Mesenchymal stem cell (in vitro differentiated cells and primary cell): ENCODE results near the gene CFH.

ENCODE experiments used
- DNase-seq: peaks from one replicate; pipeline ENCODE4 v3.0.0-alpha.2; 2013
- H2AFZ ChIP-seq: one replicate; pipeline ENCODE4 v1.6.1; 2013; ENCODE audit warnings: low read depth, mild to moderate bottlenecking, control low read depth, inconsistent platforms, low read length, moderate library complexity
- H2AK5ac ChIP-seq: 2 replicates; pipeline ENCODE4 v1.6.1; 2013; ENCODE audit warnings: low read length, moderate library complexity, mild to moderate bottlenecking, inconsistent platforms; ENCODE audit not compliant: severe bottlenecking
- H2BK120ac ChIP-seq: one replicate; pipeline ENCODE4 v1.6.1; 2013; ENCODE audit warnings: low read depth, mild to moderate bottlenecking, inconsistent platforms, low read length, moderate library complexity
- H2BK12ac ChIP-seq, 2 experiments: one replicate each; pipeline ENCODE4 v1.6.1; 2013; ENCODE audit warnings: inconsistent platforms in 2 of 2, low read length in 2 of 2, mild to moderate bottlenecking in 2 of 2, moderate library complexity in 2 of 2, control low read depth in 1 of 2
- H2BK15ac ChIP-seq: one replicate; pipeline ENCODE4 v1.6.1; 2013; ENCODE audit warnings: mild to moderate bottlenecking, low read depth, inconsistent platforms; ENCODE audit not compliant: poor library complexity, severe bottlenecking
- H2BK5ac ChIP-seq: 2 replicates; pipeline ENCODE4 v1.6.1; 2013; ENCODE audit warnings: low read depth, mild to moderate bottlenecking, low read length, control low read depth, inconsistent platforms; ENCODE audit not compliant: poor library complexity, severe bottlenecking
- H3K14ac ChIP-seq, 2 experiments: one replicate each; pipeline ENCODE4 v1.6.1; 2013; ENCODE audit warnings: inconsistent platforms in 2 of 2, low read length in 2 of 2, control low read depth in 1 of 2, mild to moderate bottlenecking in 1 of 2, moderate library complexity in 1 of 2
- H3K18ac ChIP-seq, 2 experiments: one replicate each; pipeline ENCODE4 v1.6.1; 2013; ENCODE audit warnings: inconsistent platforms in 2 of 2, low read length in 2 of 2, control low read depth in 1 of 2, low read depth in 1 of 2, mild to moderate bottlenecking in 1 of 2
- H3K23ac ChIP-seq, 2 experiments: one replicate each; pipeline ENCODE4 v1.6.1; 2013; ENCODE audit warnings: inconsistent platforms in 2 of 2, low read length in 2 of 2, mild to moderate bottlenecking in 2 of 2, moderate library complexity in 2 of 2, control low read depth in 1 of 2
- H3K27ac ChIP-seq: 2 replicates; pipeline ENCODE4 v1.5.1; 2013; ENCODE audit warnings: mild to moderate bottlenecking, moderate library complexity, low read length, control low read depth, inconsistent platforms; ENCODE audit not compliant: poor library complexity, severe bottlenecking
- H3K27me3 ChIP-seq, 2 experiments: 2 replicates each; pipeline versions ENCODE4 v1.6.1 to v1.7.0; 2013; ENCODE audit warnings: low read length in 2 of 2, mild to moderate bottlenecking in 2 of 2, moderate library complexity in 2 of 2, control low read depth in 1 of 2, inconsistent platforms in 1 of 2; ENCODE audit not compliant: control insufficient read depth in 1 of 2, insufficient read depth in 1 of 2
- H3K36me3 ChIP-seq, 2 experiments: 2 replicates each; pipeline versions ENCODE4 v1.6.1 to v1.7.0; 2013; ENCODE audit warnings: low read length in 2 of 2, control low read depth in 1 of 2, inconsistent platforms in 1 of 2, low read depth in 1 of 2, mild to moderate bottlenecking in 1 of 2; ENCODE audit not compliant: insufficient read depth in 2 of 2, control insufficient read depth in 1 of 2
- H3K4ac ChIP-seq, 2 experiments: one replicate each; pipeline ENCODE4 v1.6.1; 2013; ENCODE audit warnings: inconsistent platforms in 2 of 2, low read length in 2 of 2, mild to moderate bottlenecking in 2 of 2, moderate library complexity in 2 of 2, control low read depth in 1 of 2, low read depth in 1 of 2
- H3K4me1 ChIP-seq: 2 replicates; pipeline ENCODE4 v1.6.1; 2013; ENCODE audit warnings: low read depth, low read length, control low read depth; ENCODE audit not compliant: control insufficient read depth, insufficient read depth
- H3K4me2 ChIP-seq: 2 replicates; pipeline ENCODE4 v1.6.1; 2013; ENCODE audit warnings: low read length, mild to moderate bottlenecking, inconsistent platforms; ENCODE audit not compliant: poor library complexity, severe bottlenecking
- H3K4me3 ChIP-seq, 2 experiments: 2 replicates each; pipeline versions ENCODE4 v1.5.1 to v1.7.0; 2013; ENCODE audit warnings: low read length in 2 of 2, mild to moderate bottlenecking in 2 of 2, control low read depth in 1 of 2, low read depth in 1 of 2; ENCODE audit not compliant: insufficient read depth in 1 of 2
- H3K79me1 ChIP-seq: replicated peaks from 2 replicates; pipeline ENCODE4 v1.6.1; 2013; ENCODE audit warnings: mild to moderate bottlenecking, control low read depth, low read length, inconsistent platforms; ENCODE audit not compliant: poor library complexity, severe bottlenecking
- H3K9ac ChIP-seq: 2 replicates; pipeline ENCODE4 v1.7.0; 2013; ENCODE audit warnings: mild to moderate bottlenecking, low read length, moderate library complexity
- H3K9me3 ChIP-seq: 2 replicates; pipeline ENCODE4 v1.7.0; 2013; ENCODE audit warnings: mild to moderate bottlenecking, low read length; ENCODE audit not compliant: control insufficient read depth
- H4K8ac ChIP-seq: one replicate; pipeline ENCODE4 v1.6.1; 2013; ENCODE audit warnings: inconsistent platforms, mild to moderate bottlenecking, low read length, moderate library complexity
- H4K91ac ChIP-seq: one replicate; pipeline ENCODE4 v1.6.1; 2013; ENCODE audit warnings: mild to moderate bottlenecking, low read length, inconsistent platforms
- WGBS: methylation state at CpG from one replicate; pipeline ENCODE4 v1.1.7; 2013; ENCODE audit warnings: mixed read lengths; 5-methylcytosine and 5-hydroxymethylcytosine counted together

CFH gene

GRCh38 chr1:196733091-196733970 is 81.5 kb downstream of the CFH start:
- Histone ChIP-seq H2AK5ac (no peak overlapping the region), H3K9ac (no peak overlapping the region), H2BK120ac (no peak overlapping the region), H3K4me1 (no peaks in the 10 kb centered on the region), H4K8ac (no peak overlapping the region), H2AFZ (no peak overlapping the region), H3K36me3 (peaks cover under 1 to 3% of the 10 kb centered on the region in 2 experiments), H3K14ac (no peak overlapping the region), H3K23ac (no peak overlapping the region), H3K18ac (no peak overlapping the region), H3K4ac (no peak overlapping the region), H3K79me1 (peaks cover 8% of the 10 kb centered on the region), H2BK15ac (no peak overlapping the region), H4K91ac (no peak overlapping the region), H3K27ac (no peak overlapping the region), H2BK12ac (no peak overlapping the region), H3K27me3 (no peaks in the 10 kb centered on the region), H3K4me2 (no peak overlapping the region), H3K9me3 (peaks cover 15% of the 10 kb centered on the region), H3K4me3 (no peak overlapping the region), H2BK5ac (no peak overlapping the region)
- 85% methylated on average over 9 of the region's 11 CpGs for WGBS
- peak; percentile 26 for DNase-seq

- Histone ChIP-seq H3K9me3 (peaks cover 22% of the 10 kb centered on the region), H3K4me1 (no peaks in the 10 kb centered on the region), H3K36me3 (peaks cover 3 to 7% of the 10 kb centered on the region in 2 experiments), H3K27ac (no peak overlapping the region), H3K27me3 (no peaks in the 10 kb centered on the region), H2AK5ac (no peak overlapping the region), H4K8ac (no peak overlapping the region), H2BK5ac (no peak overlapping the region), H3K9ac (no peak overlapping the region), H4K91ac (no peak overlapping the region), H2BK120ac (no peak overlapping the region), H3K18ac (no peak overlapping the region), H3K4me2 (no peak overlapping the region), H3K23ac (no peak overlapping the region), H2BK15ac (no peak overlapping the region), H3K79me1 (peaks cover 8% of the 10 kb centered on the region), H3K4ac (no peak overlapping the region), H2BK12ac (no peak overlapping the region), H3K14ac (no peak overlapping the region), H3K4me3 (no peak overlapping the region), H2AFZ (no peak overlapping the region)
- no peak for DNase-seq
These were observed 82.2 kb downstream of the CFH start for GRCh38 chr1:196734006-196734405.

- Histone ChIP-seq H2BK15ac (no peak overlapping the region), H3K27ac (no peak overlapping the region), H3K14ac (no peak overlapping the region), H3K27me3 (no peaks in the 10 kb centered on the region), H2AFZ (no peak overlapping the region), H3K4me2 (no peak overlapping the region), H2BK12ac (no peak overlapping the region), H3K36me3 (peaks cover 4 to 8% of the 10 kb centered on the region in 2 experiments), H3K18ac (no peak overlapping the region), H3K4me3 (no peak overlapping the region), H2BK5ac (no peak overlapping the region), H2BK120ac (no peak overlapping the region), H3K23ac (no peak overlapping the region), H3K9ac (no peak overlapping the region), H3K4ac (no peak overlapping the region), H3K4me1 (no peaks in the 10 kb centered on the region), H3K9me3 (peaks cover 26% of the 10 kb centered on the region), H4K91ac (no peak overlapping the region), H2AK5ac (no peak overlapping the region), H4K8ac (no peak overlapping the region), H3K79me1 (peaks cover 8% of the 10 kb centered on the region)
- no peak for DNase-seq
- WGBS: 40% methylated on average over 1 of the region's 2 CpGs
These were observed 82.6 kb downstream of the CFH start for GRCh38 chr1:196734460-196734859.

- Histone ChIP-seq H3K4me3 (no peak overlapping the region), H3K27ac (no peak overlapping the region), H3K18ac (no peak overlapping the region), H2BK120ac (no peak overlapping the region), H4K91ac (no peak overlapping the region), H3K9me3 (peaks cover 22% of the 10 kb centered on the region), H2AFZ (no peak overlapping the region), H2BK15ac (no peak overlapping the region), H2AK5ac (no peak overlapping the region), H3K36me3 (peaks cover 10 to 15% of the 10 kb centered on the region in 2 experiments), H3K27me3 (no peaks in the 10 kb centered on the region), H3K4me2 (no peak overlapping the region), H3K23ac (no peak overlapping the region), H2BK12ac (no peak overlapping the region), H3K4me1 (no peaks in the 10 kb centered on the region), H3K4ac (no peak overlapping the region), H3K9ac (no peak overlapping the region), H3K14ac (no peak overlapping the region), H3K79me1 (peaks cover 2% of the 10 kb centered on the region), H2BK5ac (no peak overlapping the region), H4K8ac (no peak overlapping the region)
- DNase-seq: no peak
These were observed 86.9 kb downstream of the CFH start for GRCh38 chr1:196738730-196739129.
